ENCODE measurements around the gene RAB9B.
A peak's percentile ranks its signal among the peaks of the same experiment; 100 is the strongest.

The RAB9B gene

GRCh38 chrX:103806862-103807474 lies 25.1 kb downstream of the RAB9B start:
- no peak for DNase-seq

DNA sequence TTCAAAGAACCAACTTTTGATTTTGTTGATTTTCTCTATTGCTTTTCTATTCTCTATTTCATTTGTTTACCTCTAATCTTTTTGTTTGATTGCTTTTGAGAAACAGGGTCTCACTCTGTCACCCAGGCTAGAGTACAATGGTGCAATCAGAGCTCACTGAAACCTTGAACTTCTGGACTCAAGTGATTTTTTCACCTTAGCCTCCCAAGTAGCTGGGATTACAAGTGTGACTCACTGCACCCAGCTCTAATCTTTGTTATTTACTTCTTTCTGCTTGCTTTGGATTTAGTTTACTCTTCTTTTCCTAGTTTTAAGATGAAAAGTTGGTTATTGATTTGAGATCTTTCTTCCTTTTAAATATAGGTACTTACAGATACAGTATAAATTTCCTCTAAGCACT lies 26.2 kb downstream of the RAB9B start:
- no peak for DNase-seq

DNA sequence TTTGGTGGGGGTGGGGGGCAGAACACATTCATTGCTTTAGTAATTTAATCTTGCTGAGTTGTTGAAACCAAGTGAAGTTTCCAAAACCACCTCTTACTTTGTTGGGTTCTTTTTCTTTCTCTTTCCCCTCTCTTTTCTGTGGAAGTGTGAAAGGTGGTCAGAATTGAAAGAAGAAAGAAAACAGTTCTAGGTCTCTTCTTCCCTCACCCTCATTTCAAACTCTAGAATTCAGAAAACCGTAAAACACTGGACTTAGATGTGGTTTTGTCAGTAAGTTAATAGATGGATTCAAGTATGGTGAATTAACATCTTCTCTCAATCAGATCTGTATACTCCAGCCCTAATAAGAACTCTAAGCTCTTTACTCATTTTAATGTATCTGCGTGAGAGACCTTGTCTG lies 31.7 kb downstream of the RAB9B start:
- DNase-seq: no peak

- DNase-seq: no peak
Observed at GRCh38 chrX:103797691-103798090, 34.4 kb downstream of the RAB9B start.

DNA sequence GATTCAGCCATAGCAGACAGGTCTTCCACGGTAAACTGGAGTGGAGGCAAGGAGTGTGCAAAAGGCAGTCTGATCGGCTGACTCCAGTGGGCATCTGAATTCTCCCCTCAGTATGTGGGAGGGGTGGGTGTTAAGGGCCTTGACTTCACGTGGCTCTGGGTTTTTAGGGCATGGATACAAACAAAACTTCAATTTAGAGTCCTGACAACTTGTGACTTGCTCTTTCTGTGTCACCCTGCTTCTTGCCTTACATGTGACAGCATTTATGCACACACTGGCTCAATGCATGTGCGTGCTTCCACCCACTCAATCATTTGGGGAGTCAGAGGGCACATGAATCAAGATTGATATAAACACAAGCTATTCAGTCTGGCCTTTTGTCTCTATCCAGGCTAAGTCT lies 37.9 kb downstream of the RAB9B start:
- no peak for DNase-seq

GRCh38 chrX:103793545-103793940 lies 38.5 kb downstream of the RAB9B start:
- no peak for DNase-seq

DNA sequence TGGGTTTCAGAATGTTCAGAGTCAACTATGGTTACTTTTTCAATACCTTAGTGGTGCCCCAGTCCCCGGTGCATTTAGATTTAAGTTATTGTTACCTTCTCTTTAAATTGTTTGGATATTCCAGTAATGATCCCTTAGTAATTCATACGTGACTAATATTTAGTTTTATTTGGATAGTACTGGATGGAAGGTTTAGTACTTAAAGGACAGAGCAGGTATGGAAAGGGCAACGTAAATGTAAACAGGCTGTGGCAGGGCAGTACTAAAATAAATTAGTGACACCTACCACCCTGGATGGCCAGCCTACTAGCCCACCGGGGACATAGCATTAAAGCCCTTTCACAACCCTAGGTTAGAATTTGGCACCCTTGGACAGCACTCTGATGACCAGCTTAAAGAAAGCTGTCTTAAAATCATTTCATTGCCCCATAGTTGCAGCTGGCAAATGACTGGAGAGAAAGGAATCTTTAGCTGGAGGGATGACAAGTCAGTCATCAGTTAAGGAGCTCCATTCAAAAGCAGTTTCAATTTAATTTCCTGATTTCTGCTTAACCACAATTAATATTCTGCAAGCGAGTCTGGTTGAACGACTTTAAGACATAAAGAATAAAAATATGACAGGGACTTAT lies 39.0 kb downstream of the RAB9B start:
- no peak for DNase-seq

GRCh38 chrX:103791826-103792485 lies 40.1 kb downstream of the RAB9B start:
- no peak for DNase-seq

- no peak for DNase-seq
Observed at GRCh38 chrX:103791228-103791627, 40.8 kb downstream of the RAB9B start.

DNA sequence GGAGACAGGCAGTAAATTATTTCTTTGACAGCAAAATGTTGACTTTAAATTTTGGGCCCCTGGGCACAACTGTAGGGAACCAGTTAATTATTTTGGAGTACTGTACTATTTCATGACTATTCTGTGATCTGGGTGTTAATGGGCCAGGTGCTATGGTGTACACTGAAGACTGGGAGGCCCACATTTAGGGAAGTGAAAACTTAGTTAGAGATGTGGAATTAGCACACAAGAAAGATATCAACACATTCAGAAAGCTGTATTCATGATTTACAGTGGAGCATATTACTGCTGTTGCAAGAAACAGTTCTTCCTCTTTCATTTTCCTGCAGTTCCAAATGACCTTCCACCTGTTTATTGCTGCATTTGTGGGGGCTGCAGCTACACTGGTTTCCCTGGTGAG lies 43.1 kb downstream of the RAB9B start:
- DNase-seq: no peak

- DNase-seq: peak in 2 of 14 donors; percentile 6 to 19
Observed at GRCh38 chrX:103783971-103784370, 48.1 kb downstream of the RAB9B start.

- no peak for DNase-seq
Observed at GRCh38 chrX:103783196-103783595, 48.9 kb downstream of the RAB9B start.

DNA sequence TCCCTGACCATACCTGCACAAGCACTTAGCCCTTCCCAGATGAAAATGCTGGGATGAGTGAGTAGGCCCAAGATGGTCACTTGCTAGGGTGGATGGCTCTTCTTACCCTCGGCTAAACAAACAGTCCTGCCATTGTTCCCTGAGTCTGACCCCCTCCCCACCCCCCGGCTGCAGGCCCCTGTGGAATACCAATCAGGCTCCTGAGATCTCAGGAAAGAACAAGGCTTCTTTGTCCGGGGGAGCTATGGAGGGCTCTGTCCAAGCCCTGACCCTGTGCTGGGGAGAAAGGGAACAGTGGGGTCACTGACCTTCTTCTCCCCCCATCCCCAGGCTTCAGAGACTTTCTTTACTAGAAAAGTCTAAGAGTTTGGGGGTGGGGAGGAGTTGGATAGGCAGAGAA lies 49.4 kb downstream of the RAB9B start:
- DNase-seq: peak in 10 of 14 donors; percentile 1 to 58 (median 44)

GRCh38 chrX:103781706-103782105 lies 50.4 kb downstream of the RAB9B start:
- no peak for DNase-seq

- peak in 3 of 14 donors; percentile 56 to 65 (median 63) for DNase-seq
Observed at GRCh38 chrX:103781062-103781402, 51.0 kb downstream of the RAB9B start.

- peak in 11 of 14 donors; percentile 9 to 70 (median 55) for DNase-seq
Observed at GRCh38 chrX:103780336-103781061, 51.6 kb downstream of the RAB9B start.

DNA sequence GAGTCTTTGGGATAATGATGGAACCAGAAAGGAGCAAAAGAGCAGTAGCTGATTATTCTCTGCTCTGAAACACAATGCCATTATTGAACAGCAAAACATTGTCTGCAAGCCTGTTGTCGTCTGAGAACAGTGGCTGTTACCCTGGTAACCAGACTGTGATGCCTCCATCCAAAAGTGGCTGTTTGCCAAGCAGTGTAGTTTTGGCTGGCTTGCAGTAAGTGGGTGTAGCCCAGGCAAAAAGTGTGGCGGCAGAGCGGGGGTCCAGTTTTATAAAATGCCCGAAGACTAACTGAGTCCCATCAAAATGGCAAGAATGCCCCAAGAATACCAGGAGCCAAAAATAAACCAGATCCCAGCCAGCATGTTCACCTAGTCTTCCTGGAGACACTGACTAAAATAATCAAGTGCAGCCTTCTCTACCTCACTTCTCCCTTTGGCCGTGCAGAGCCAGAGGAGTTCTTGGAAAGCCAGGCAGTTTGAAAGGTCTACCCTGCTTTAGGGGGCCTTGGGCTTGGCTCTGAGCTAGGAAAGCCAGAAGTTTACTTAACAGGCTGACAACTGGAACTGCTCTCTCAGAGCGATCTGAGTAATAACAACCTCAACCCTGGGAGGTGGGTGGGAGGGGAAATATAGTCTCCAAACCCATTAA lies 52.8 kb downstream of the RAB9B start:
- peak in 3 of 14 donors; percentile 4 to 12 (median 7) for DNase-seq

GRCh38 chrX:103776546-103776945 lies 55.5 kb downstream of the RAB9B start, which contains the start of gene PLP1:
TSS of gene PLP1 (plus strand) at chrX:103776840. CDS start at chrX:103776996, 156 bp downstream.
- DNase-seq: peak in 2 of 14 donors; percentile 18 to 35

DNA sequence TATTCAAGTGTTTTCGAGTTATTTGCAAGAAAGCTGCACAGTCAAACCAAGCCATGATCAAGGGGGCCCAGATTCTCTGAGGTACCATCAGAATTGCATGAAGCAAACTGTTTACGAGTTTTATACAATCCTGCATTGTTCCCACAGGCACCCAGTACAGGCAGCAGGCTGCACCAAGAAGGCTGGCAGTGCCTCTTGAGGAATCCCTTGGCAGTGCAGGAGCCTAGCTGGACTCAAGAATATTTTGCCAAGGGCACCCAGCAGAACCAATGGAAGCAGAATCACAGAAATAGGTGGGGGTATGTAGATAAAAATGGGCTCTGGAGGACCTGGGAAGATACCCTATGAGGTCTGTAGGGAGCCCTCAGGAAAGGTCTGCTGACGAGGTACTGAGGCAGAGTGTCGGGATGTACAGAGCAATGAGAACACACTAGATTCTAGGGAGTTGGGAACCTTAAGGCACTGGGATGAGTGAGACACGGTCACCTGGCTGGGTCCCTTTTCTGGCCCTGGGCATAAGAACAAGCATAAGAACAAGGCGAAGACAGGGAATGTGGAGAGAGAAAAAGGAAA lies 57.9 kb downstream of the RAB9B start:
- peak in 12 of 14 donors; percentile 16 to 61 (median 40) for DNase-seq

DNA sequence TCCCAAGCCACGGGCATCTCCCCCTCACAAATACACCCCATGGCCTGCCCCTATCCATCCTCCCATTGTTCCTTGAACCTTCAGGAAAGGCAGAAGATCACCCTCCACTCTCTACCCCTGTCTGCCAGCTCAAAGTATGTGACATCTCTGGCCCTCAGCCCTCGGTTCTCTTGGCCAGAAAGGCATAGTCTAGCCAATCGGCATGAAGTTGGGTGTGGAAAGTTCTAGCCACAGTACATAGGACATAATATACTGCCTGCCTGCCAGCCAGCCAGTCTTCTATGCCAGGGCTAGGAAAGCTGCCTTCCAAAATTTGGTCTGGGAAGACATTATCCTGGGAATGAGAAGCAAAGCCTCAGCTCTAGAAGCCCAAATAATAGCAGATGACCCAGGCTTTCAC lies 58.6 kb downstream of the RAB9B start:
- peak in 4 of 14 donors; percentile 9 to 25 (median 20) for DNase-seq

Measured in C1 segment of cervical spinal cord (tissue), 14 donors.